B cell (primary cell): Measurements from ENCODE around the gene NELFA. TPM values are rescaled to one million over a fixed set of nuclear protein-coding genes. Genes with fewer than 3 reads are reported as not detected.

Experiments used
- ATAC-seq: fragments of 200-7000 bp; cut with Tn5 transposase; one replicate; pipeline ENCODE4 v1.10.0; 2021; ENCODE audit warnings: low read depth, mild to moderate bottlenecking, moderate number of reproducible peaks, moderate library complexity
- CTCF ChIA-PET: fragments of 350-600 bp; sonication (Branson Sonifier 250); formaldehyde crosslinking; loops from one replicate; lab custom pipeline; 2021; ENCODE audit warnings: antibody characterized with exemption, inconsistent platforms; lab: Charles Lee
- POLR2A ChIA-PET: fragments of 350-600 bp; sonication (Branson Sonifier 250); formaldehyde crosslinking; loops from one replicate; lab custom pipeline; 2021; ENCODE audit warnings: antibody characterized with exemption; lab: Charles Lee
- DNase-seq: peaks from one replicate; pipeline ENCODE4 v3.0.0; 2013
- H2AFZ ChIP-seq: 2 replicates; pipeline ENCODE4 v1.6.1; 2012; ENCODE audit warnings: mild to moderate bottlenecking, low read depth, low read length; ENCODE audit not compliant: insufficient read depth, poor library complexity, severe bottlenecking
- H3K27ac ChIP-seq, 2 donors: 1 replicate in 1 of 2; 2 replicates in 1 of 2; pipeline ENCODE4 v1.5.1; 2012 to 2013; ENCODE audit warnings: low read length in 2 of 2, mild to moderate bottlenecking in 2 of 2, moderate library complexity in 1 of 2
- H3K27me3 ChIP-seq, 4 experiments: fragments of 200-600 bp in 1 of 4; sonication (generic) in 1 of 4; replicated peaks in 1 of 4; 1 replicate in 2 of 4; 2 replicates in 2 of 4; pipeline versions ENCODE4 v1.6.1 to v1.7.0; 2013 to 2016; ENCODE audit warnings: low read length in 3 of 4, mild to moderate bottlenecking in 2 of 4, mixed read lengths in 1 of 4, moderate library complexity in 1 of 4; ENCODE audit not compliant: insufficient read depth in 4 of 4, control insufficient read depth in 3 of 4; ENCODE audit errors: control extremely low read depth in 1 of 4
- H3K36me3 ChIP-seq, 2 experiments: replicated peaks in 1 of 2; 1 replicate in 1 of 2; 2 replicates in 1 of 2; pipeline versions ENCODE4 v1.6.1 to v1.7.1; 2013; ENCODE audit warnings: low read length in 1 of 2; ENCODE audit not compliant: insufficient read depth in 2 of 2, control insufficient read depth in 1 of 2; ENCODE audit errors: control extremely low read depth in 1 of 2, extremely low read depth in 1 of 2
- H3K4me1 ChIP-seq, 2 donors: fragments of 200-600 bp in 1 of 2; sonication (generic) in 1 of 2; 1 replicate in 1 of 2; 2 replicates in 1 of 2; pipeline versions ENCODE4 v1.5.1 to v1.6.1; 2013 to 2017; ENCODE audit warnings: low read length in 2 of 2; ENCODE audit not compliant: control insufficient read depth in 2 of 2, insufficient read depth in 2 of 2
- H3K4me2 ChIP-seq: replicated peaks from 2 replicates; pipeline ENCODE3; 2012; ENCODE audit warnings: mild to moderate bottlenecking, low read depth, low read length; ENCODE audit not compliant: poor library complexity, severe bottlenecking
- H3K4me3 ChIP-seq, 5 experiments: fragments of 200-600 bp in 1 of 5; sonication (generic) in 1 of 5; 1 replicate in 3 of 5; 2 replicates in 2 of 5; pipeline versions ENCODE4 v1.5.1 to v1.7.0; 2011 to 2016; ENCODE audit warnings: low read length in 4 of 5, mild to moderate bottlenecking in 4 of 5, low read depth in 2 of 5, control low read depth in 1 of 5, moderate library complexity in 1 of 5; ENCODE audit not compliant: insufficient read depth in 1 of 5; ENCODE audit errors: control extremely low read depth in 1 of 5, extremely low read depth in 1 of 5
- H3K79me2 ChIP-seq: fragments of 200-600 bp; sonication (generic); one replicate; pipeline ENCODE4 v1.6.0; 2016; ENCODE audit warnings: low read length; ENCODE audit not compliant: control insufficient read depth, insufficient read depth
- H3K9ac ChIP-seq: fragments of 200-600 bp; sonication (generic); 2 replicates; pipeline ENCODE4 v1.6.1; 2017; ENCODE audit warnings: mild to moderate bottlenecking, low read length, moderate library complexity
- H3K9me3 ChIP-seq, 3 donors: one replicate each; pipeline versions ENCODE4 v1.6.1 to v1.7.1; 2013; ENCODE audit warnings: low read length in 2 of 3; ENCODE audit not compliant: control insufficient read depth in 2 of 3, insufficient read depth in 1 of 3; ENCODE audit errors: control extremely low read depth in 1 of 3
- H4K20me1 ChIP-seq: 2 replicates; pipeline ENCODE4 v1.6.0; 2012; ENCODE audit warnings: mild to moderate bottlenecking, low read length; ENCODE audit not compliant: insufficient read depth, control insufficient read depth, poor library complexity, severe bottlenecking
- H3K27ac Mint-ChIP-seq: one replicate; pipeline ENCODE4 v1.8.0; 2021; ENCODE audit warnings: mixed read lengths
- H3K27me3 Mint-ChIP-seq: one replicate; pipeline ENCODE4 v1.8.0; 2021; ENCODE audit warnings: mixed read lengths
- H3K4me1 Mint-ChIP-seq: one replicate; pipeline ENCODE4 v1.8.0; 2021; ENCODE audit warnings: mixed read lengths
- H3K4me3 Mint-ChIP-seq: one replicate; pipeline ENCODE4 v1.8.0; 2021; ENCODE audit warnings: mixed read lengths
- H3K9me3 Mint-ChIP-seq: one replicate; pipeline ENCODE4 v1.8.0; 2022; ENCODE audit warnings: mixed read lengths; ENCODE audit not compliant: insufficient read depth
- CTCF ChIP-seq: fragments of 200-600 bp; IDR thresholded peaks from one replicate; pipeline ENCODE4 v1.8.0; 2022; ENCODE audit warnings: antibody characterized with exemption, mild to moderate bottlenecking
- EZH2 ChIP-seq: IDR thresholded peaks from 2 replicates; pipeline ENCODE4 v1.6.1; 2012; ENCODE audit warnings: borderline replicate concordance, low read depth, mild to moderate bottlenecking, moderate library complexity, low read length; ENCODE audit not compliant: insufficient read depth, poor library complexity, severe bottlenecking
- WGBS: methylation state at CpG from one replicate; pipeline ENCODE4 v1.1.5; 2013; ENCODE audit warnings: missing lambda C conversion rate; ENCODE audit not compliant: insufficient coverage; 5-methylcytosine and 5-hydroxymethylcytosine counted together
- intact Hi-C: fragments of 100-400 bp; cut with micrococcal nuclease; formaldehyde crosslinking; loops from one replicate; pipeline ENCODE4 v1.10.0; 2022
- polyA plus RNA-seq: library from polyadenylated mRNA; depleted of rRNA; stranded (reverse); fragments of >200 nt; gene quantifications from 2 replicates; pipeline ENCODE4 v1.2.3, GENCODE V29; 2012
- total RNA-seq, 2 donors: library from RNA; stranded (reverse); fragments of 120-200 nt in 1 of 2; gene quantifications; 1 replicate in 1 of 2; 2 replicates in 1 of 2; pipeline versions ENCODE4 v1.2.3 to v1.2.4, GENCODE V29; 2013 to 2022

Gene NELFA
- total and polyA plus RNA-seq, 2 donors (not counting 1 experiment from before 2014, with no cell fraction given), result 42.8 to 60.7 TPM

DNA sequence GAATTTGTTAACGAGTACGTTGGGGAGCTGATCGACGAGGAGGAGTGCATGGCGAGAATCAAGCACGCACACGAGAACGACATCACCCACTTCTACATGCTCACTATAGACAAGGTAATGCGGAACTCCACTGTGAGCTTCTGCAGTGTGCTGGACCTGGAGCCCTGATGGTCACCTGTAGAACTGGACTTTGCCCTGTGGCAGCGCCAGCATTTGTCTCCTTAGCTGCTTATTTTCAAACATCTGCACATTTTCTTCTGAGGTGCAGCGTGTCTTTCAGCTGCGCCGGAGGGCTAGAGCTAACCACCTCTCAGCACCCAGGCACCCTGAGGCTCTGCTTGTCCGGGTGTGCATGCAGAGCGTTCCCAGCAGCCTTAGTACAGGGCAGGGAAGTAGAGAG, 47.7 kb downstream of the NELFA start:
- Histone ChIP-seq H3K4me2 (no peak overlapping the region), H3K27me3 (no peaks in the 10 kb centered on the region), H3K4me1 (no peaks in the 10 kb centered on the region), H3K79me2 (no peaks in the 10 kb centered on the region), H3K36me3 (peaks cover 0 to 53% of the 10 kb centered on the region in 2 experiments), H3K4me3 (no peak overlapping the region), H2AFZ (no peak overlapping the region), H4K20me1 (no peaks in the 10 kb centered on the region), H3K27ac (no peak overlapping the region), H3K9me3 (no peaks in the 10 kb centered on the region), H3K9ac (no peak overlapping the region)
- ChIA-PET POLR2A (no interaction called here), CTCF (no interaction called here)
- H3K27ac Mint-ChIP-seq, result no peak overlapping the region
- no peak for DNase-seq
- TF ChIP-seq CTCF, result no peak
- H3K9me3 Mint-ChIP-seq, result no peaks in the 10 kb centered on the region
- H3K4me1 Mint-ChIP-seq, result no peaks in the 10 kb centered on the region
- no peaks in the 10 kb centered on the region for H3K27me3 Mint-ChIP-seq
- H3K4me3 Mint-ChIP-seq, result no peak overlapping the region
- intact Hi-C loops, result no loop called here
- ATAC-seq, result no peak
- WGBS, result 97% methylated on average over 13 of the region's 15 CpGs

DNA sequence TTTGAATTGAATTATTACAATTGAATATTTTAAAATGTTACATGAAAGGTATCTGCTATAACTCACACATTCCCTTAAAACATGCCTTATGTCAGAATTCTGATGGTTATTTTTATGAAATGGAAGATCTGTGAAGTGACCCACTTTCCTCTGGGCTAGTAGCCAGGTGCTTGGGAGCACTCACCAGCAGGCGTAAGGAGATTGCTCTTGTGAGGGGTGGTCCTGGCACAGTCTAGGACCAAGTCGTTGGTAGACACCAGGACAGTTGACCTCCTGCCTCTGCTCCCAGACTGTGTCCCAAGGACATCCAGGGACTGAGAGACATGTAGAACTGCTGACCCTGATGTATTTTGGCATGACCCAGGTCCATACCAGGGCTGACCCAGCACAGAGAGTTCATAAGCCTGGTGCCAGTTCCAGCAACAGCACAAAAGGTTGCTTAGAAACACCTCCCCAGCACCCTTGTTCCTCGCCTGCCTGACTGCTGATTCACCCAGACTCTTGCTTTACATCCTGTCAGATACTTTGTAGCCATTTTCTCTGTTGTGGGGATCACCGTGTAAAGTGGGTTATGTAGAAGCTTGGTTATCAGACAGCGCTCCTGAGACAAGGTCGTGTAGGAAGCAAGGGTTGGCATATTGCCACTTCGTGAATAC, 48.5 kb downstream of the NELFA start:
- WGBS, result 100% methylated on average over 2 of the region's 7 CpGs
- no peaks in the 10 kb centered on the region for H3K9me3 ChIP-seq
- Mint-ChIP-seq H3K4me1 (no peaks in the 10 kb centered on the region), H3K9me3 (no peaks in the 10 kb centered on the region), H3K4me3 (no peak overlapping the region), H3K27ac (no peak overlapping the region), H3K27me3 (no peaks in the 10 kb centered on the region)
- ChIA-PET POLR2A (no interaction called here), CTCF (no interaction called here)
- H3K4me2 ChIP-seq, result no peak overlapping the region
- ATAC-seq (no peak), DNase-seq (no peak)
- H3K36me3 ChIP-seq, result peaks cover 0 to 57% of the 10 kb centered on the region in 2 experiments
- no peak overlapping the region for H3K9ac ChIP-seq
- intact Hi-C loops, result no loop called here
- H3K27me3 ChIP-seq, result no peaks in the 10 kb centered on the region
- no peaks in the 10 kb centered on the region for H3K4me1 ChIP-seq
- no peak overlapping the region for H3K4me3 ChIP-seq
- no peak overlapping the region for H3K27ac ChIP-seq
- TF ChIP-seq EZH2, result no peak
- no peaks in the 10 kb centered on the region for H4K20me1 ChIP-seq
- H3K79me2 ChIP-seq, result no peaks in the 10 kb centered on the region
- no peak overlapping the region for H2AFZ ChIP-seq
